H9 (cell line): ENCODE data around the gene UGT1A7. TPM values are rescaled to one million over a fixed set of nuclear protein-coding genes. Genes with fewer than 3 reads are reported as not detected.

Experiments used
- DNase-seq: peaks from one replicate; pipeline ENCODE4 v3.0.0-alpha.2; 2017
- H2AFZ ChIP-seq: one replicate; pipeline ENCODE4 v1.6.1; 2013; ENCODE audit warnings: mild to moderate bottlenecking, low read length, control low read depth, moderate library complexity
- H2AK5ac ChIP-seq: 2 replicates; pipeline ENCODE4 v1.6.1; 2013; ENCODE audit warnings: low read length, control low read depth, mixed read lengths; ENCODE audit not compliant: insufficient read length
- H2BK120ac ChIP-seq: one replicate; pipeline ENCODE4 v1.6.1; 2013; ENCODE audit warnings: low read depth, mild to moderate bottlenecking, low read length, control low read depth, inconsistent platforms; ENCODE audit not compliant: poor library complexity, severe bottlenecking
- H2BK12ac ChIP-seq: 2 replicates; pipeline ENCODE4 v1.6.1; 2013; ENCODE audit warnings: low read length, control low read depth, mixed read lengths, low read depth; ENCODE audit not compliant: insufficient read length
- H2BK15ac ChIP-seq: 2 replicates; pipeline ENCODE4 v1.6.1; 2013; ENCODE audit warnings: low read depth, low read length, control low read depth
- H2BK20ac ChIP-seq: one replicate; pipeline ENCODE4 v1.6.1; 2013; ENCODE audit warnings: low read depth, mild to moderate bottlenecking, low read length, control low read depth, inconsistent platforms; ENCODE audit not compliant: poor library complexity, severe bottlenecking
- H2BK5ac ChIP-seq: 2 replicates; pipeline ENCODE4 v1.6.1; 2013; ENCODE audit warnings: low read length, control low read depth, mixed read lengths; ENCODE audit not compliant: insufficient read length
- H3K14ac ChIP-seq: 2 replicates; pipeline ENCODE4 v1.6.1; 2013; ENCODE audit warnings: low read length, control low read depth; ENCODE audit not compliant: insufficient read depth
- H3K18ac ChIP-seq: 2 replicates; pipeline ENCODE4 v1.6.1; 2013; ENCODE audit warnings: low read depth, mild to moderate bottlenecking, mixed read lengths, low read length, control low read depth; ENCODE audit not compliant: insufficient read length
- H3K23ac ChIP-seq: 2 replicates; pipeline ENCODE4 v1.6.1; 2013; ENCODE audit warnings: low read length, control low read depth, mixed read lengths, low read depth; ENCODE audit not compliant: insufficient read length
- H3K23me2 ChIP-seq: 2 replicates; pipeline ENCODE4 v1.6.1; 2013; ENCODE audit warnings: low read depth, mild to moderate bottlenecking, mixed read lengths, low read length, control low read depth; ENCODE audit not compliant: insufficient read length, poor library complexity, severe bottlenecking
- H3K27ac ChIP-seq: 2 replicates; pipeline ENCODE4 v1.5.1; 2013; ENCODE audit warnings: low read length, control low read depth, mixed read lengths, low read depth; ENCODE audit not compliant: insufficient read length
- H3K27me3 ChIP-seq: 2 replicates; pipeline ENCODE4 v1.6.1; 2013; ENCODE audit warnings: low read length, control low read depth, inconsistent platforms; ENCODE audit not compliant: insufficient read depth
- H3K4ac ChIP-seq: 2 replicates; pipeline ENCODE4 v1.6.1; 2013; ENCODE audit warnings: low read depth, mild to moderate bottlenecking, control low read depth, inconsistent platforms, low read length, moderate library complexity
- H3K4me1 ChIP-seq: 2 replicates; pipeline ENCODE4 v1.6.1; 2013; ENCODE audit warnings: low read length, control low read depth, inconsistent platforms; ENCODE audit not compliant: insufficient read depth
- H3K4me2 ChIP-seq: 2 replicates; pipeline ENCODE4 v1.6.1; 2013; ENCODE audit warnings: low read length, control low read depth, mixed read lengths; ENCODE audit not compliant: insufficient read length, insufficient read depth
- H3K56ac ChIP-seq: 2 replicates; pipeline ENCODE4 v1.6.1; 2013; ENCODE audit warnings: low read depth, mild to moderate bottlenecking, mixed read lengths, low read length, control low read depth; ENCODE audit not compliant: insufficient read length
- H3K79me1 ChIP-seq: 2 replicates; pipeline ENCODE4 v1.6.1; 2013; ENCODE audit warnings: low read depth, mild to moderate bottlenecking, moderate library complexity, low read length, control low read depth, inconsistent platforms; ENCODE audit not compliant: insufficient read depth, poor library complexity, severe bottlenecking
- H3K79me2 ChIP-seq: 2 replicates; pipeline ENCODE4 v1.6.1; 2013; ENCODE audit warnings: low read length, control low read depth, inconsistent platforms; ENCODE audit not compliant: insufficient read depth
- H3K9ac ChIP-seq: 2 replicates; pipeline ENCODE4 v1.6.1; 2013; ENCODE audit warnings: low read length, control low read depth, mixed read lengths; ENCODE audit not compliant: insufficient read length; ENCODE audit errors: extremely low read depth
- H3K9me3 ChIP-seq: one replicate; pipeline ENCODE4 v1.6.1; 2013; ENCODE audit warnings: low read depth, low read length, inconsistent platforms; ENCODE audit not compliant: control insufficient read depth
- H3T11ph ChIP-seq: one replicate; pipeline ENCODE4 v1.6.1; 2013; ENCODE audit warnings: mild to moderate bottlenecking, low read length, control low read depth, inconsistent platforms
- H4K20me1 ChIP-seq: one replicate; pipeline ENCODE4 v1.6.1; 2013; ENCODE audit not compliant: control insufficient read depth, insufficient read length, insufficient read depth
- H4K5ac ChIP-seq: 2 replicates; pipeline ENCODE4 v1.6.1; 2013; ENCODE audit warnings: low read depth, mild to moderate bottlenecking, mixed read lengths, low read length, control low read depth; ENCODE audit not compliant: insufficient read length
- H4K8ac ChIP-seq: replicated peaks from 2 replicates; pipeline ENCODE4 v1.6.1; 2013; ENCODE audit warnings: low read length, control low read depth, mixed read lengths, low read depth; ENCODE audit not compliant: insufficient read length
- H4K91ac ChIP-seq: 2 replicates; pipeline ENCODE4 v1.6.1; 2013; ENCODE audit warnings: low read depth, mild to moderate bottlenecking, moderate library complexity, mixed read lengths, low read length, control low read depth; ENCODE audit not compliant: insufficient read length
- H3K27ac Mint-ChIP-seq, 3 experiments: 2 replicates in 2 of 3; 3 replicates in 1 of 3; pipeline ENCODE4 v1.8.0; 2020 to 2021; ENCODE audit warnings: mixed read lengths in 3 of 3, mild to moderate bottlenecking in 1 of 3, moderate library complexity in 1 of 3
- H3K27me3 Mint-ChIP-seq: 2 replicates; pipeline ENCODE4 v1.8.0; 2021; ENCODE audit warnings: low read depth, mild to moderate bottlenecking, moderate library complexity, mixed read lengths
- H3K36me3 Mint-ChIP-seq, 3 experiments: 2 replicates in 2 of 3; 3 replicates in 1 of 3; pipeline ENCODE4 v1.8.0; 2020 to 2021; ENCODE audit warnings: low read depth in 3 of 3, mixed read lengths in 3 of 3; ENCODE audit not compliant: insufficient read depth in 1 of 3
- H3K4me1 Mint-ChIP-seq, 2 experiments: 2 replicates each; pipeline ENCODE4 v1.8.0; 2020; ENCODE audit warnings: mixed read lengths in 2 of 2
- H3K4me3 Mint-ChIP-seq, 2 experiments: 2 replicates in 1 of 2; 3 replicates in 1 of 2; pipeline ENCODE4 v1.8.0; 2020 to 2021; ENCODE audit warnings: mild to moderate bottlenecking in 2 of 2, mixed read lengths in 2 of 2, moderate library complexity in 1 of 2
- H3K9me3 Mint-ChIP-seq, 2 experiments: 2 replicates in 1 of 2; 3 replicates in 1 of 2; pipeline ENCODE4 v1.8.0; 2020; ENCODE audit warnings: mild to moderate bottlenecking in 2 of 2, mixed read lengths in 2 of 2, moderate library complexity in 1 of 2
- WGBS: extraction: QIAGEN DNeasy Blood & Tissue Kit; methylation state at CpG from one replicate; pipeline ENCODE4 v1.1.7; 2013; ENCODE audit warnings: missing lambda C conversion rate, low lambda C conversion rate, mixed read lengths; ENCODE audit not compliant: insufficient read length; ENCODE audit errors: extremely low coverage; 5-methylcytosine and 5-hydroxymethylcytosine counted together
- total RNA-seq: library from RNA; stranded (reverse); gene quantifications from 2 replicates; pipeline ENCODE4 v1.2.1, GENCODE V29; 2021
- TF ChIP-seq, protein P1 (sequence below): fragments of 200-600 bp; sonication (generic); conservative IDR thresholded peaks from 3 replicates; pipeline ENCODE4 v1.8.0; 2021; ENCODE audit warnings: antibody characterized with exemption, mild to moderate bottlenecking

UGT1A7 gene
- total RNA-seq, 1 experiment from 2014 or later = not detected

DNA sequence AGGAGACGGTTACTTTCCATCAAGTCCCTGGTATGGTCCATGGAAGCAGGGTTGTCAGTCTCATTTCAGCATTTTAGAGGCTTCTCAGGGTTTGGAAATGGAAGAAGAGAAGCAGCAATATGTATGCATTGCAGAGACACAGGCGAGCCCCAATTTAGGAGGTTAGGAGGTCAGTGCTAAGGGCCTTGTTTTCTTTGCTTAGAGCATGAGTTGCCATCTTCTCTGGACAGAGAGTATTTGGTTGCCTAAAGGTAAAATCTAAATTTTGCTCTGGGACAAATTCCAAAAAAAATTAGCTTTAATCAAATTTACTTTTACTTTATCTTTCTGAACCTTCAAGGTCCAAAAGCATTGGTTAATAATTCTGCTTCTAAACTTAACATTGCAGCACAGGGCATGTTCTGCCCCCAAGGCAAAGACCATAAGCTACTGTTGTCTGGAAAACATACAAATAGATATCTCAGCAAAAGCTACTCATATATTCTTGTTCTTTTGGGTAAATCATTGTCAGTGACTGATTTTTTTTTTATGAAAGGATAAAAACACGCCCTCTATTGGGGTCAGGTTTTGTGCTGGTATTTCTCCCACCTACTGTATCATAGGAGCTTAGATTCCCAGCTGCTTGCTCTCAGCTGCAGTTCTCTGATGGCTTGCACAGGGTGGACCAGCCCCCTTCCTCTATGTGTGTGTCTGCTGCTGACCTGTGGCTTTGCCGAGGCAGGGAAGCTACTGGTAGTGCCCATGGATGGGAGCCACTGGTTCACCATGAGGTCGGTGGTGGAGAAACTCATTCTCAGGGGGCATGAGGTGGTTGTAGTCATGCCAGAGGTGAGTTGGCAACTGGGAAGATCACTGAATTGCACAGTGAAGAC, 10.2 kb upstream of the UGT1A7 start, which contains the start of gene UGT1A9:
Gene UGT1A9, plus strand, starts transcription at position 609 of the 872 bp plus-strand sequence. Its CDS starts 37 bp downstream, at position 646.
- Histone ChIP-seq H2AK5ac (no peak within 1 kb of the TSS), H2AFZ (no peak within 1 kb of the TSS), H3K27ac (no peak within 1 kb of the TSS), H3K56ac (no peak within 1 kb of the TSS), H4K5ac (no peak within 1 kb of the TSS), H2BK5ac (no peak within 1 kb of the TSS), H2BK12ac (no peak within 1 kb of the TSS), H3K4me1 (no peaks in the 10 kb centered on the region; the same call in 1 of the 2 replicates), H4K91ac (no peak within 1 kb of the TSS), H3K79me2 (no peaks in the 10 kb centered on the region), H3K23ac (no peak within 1 kb of the TSS), H3K79me1 (no peaks in the 10 kb centered on the region), H3K9me3 (no peaks in the 10 kb centered on the region), H2BK120ac (no peak within 1 kb of the TSS), H3K9ac (no peak within 1 kb of the TSS), H4K8ac (no peak within 1 kb of the TSS), H3T11ph (no peak within 1 kb of the TSS), H2BK15ac (no peak within 1 kb of the TSS), H3K23me2 (no peaks in the 10 kb centered on the region), H4K20me1 (no peaks in the 10 kb centered on the region), H3K4me2 (no peak within 1 kb of the TSS), H3K4ac (no peak within 1 kb of the TSS), H3K14ac (no peak within 1 kb of the TSS), H3K18ac (no peak within 1 kb of the TSS), H3K27me3 (no peaks in the 10 kb centered on the region), H2BK20ac (no peak within 1 kb of the TSS)
- Mint-ChIP-seq H3K9me3 (peaks cover 0 to 8% of the 10 kb centered on the region in 2 experiments; a peak in 2 of 5 replicates), H3K4me3 (no peak within 1 kb of the TSS), H3K4me1 (peaks cover 2 to 5% of the 10 kb centered on the region in 2 experiments; a peak in 3 of 4 replicates), H3K36me3 (no peaks in the 10 kb centered on the region), H3K27ac (no peak within 1 kb of the TSS; a peak in 1 of 7 replicates), H3K27me3 (peaks cover 13% of the 10 kb centered on the region)
- TF ChIP-seq, protein P1, sequence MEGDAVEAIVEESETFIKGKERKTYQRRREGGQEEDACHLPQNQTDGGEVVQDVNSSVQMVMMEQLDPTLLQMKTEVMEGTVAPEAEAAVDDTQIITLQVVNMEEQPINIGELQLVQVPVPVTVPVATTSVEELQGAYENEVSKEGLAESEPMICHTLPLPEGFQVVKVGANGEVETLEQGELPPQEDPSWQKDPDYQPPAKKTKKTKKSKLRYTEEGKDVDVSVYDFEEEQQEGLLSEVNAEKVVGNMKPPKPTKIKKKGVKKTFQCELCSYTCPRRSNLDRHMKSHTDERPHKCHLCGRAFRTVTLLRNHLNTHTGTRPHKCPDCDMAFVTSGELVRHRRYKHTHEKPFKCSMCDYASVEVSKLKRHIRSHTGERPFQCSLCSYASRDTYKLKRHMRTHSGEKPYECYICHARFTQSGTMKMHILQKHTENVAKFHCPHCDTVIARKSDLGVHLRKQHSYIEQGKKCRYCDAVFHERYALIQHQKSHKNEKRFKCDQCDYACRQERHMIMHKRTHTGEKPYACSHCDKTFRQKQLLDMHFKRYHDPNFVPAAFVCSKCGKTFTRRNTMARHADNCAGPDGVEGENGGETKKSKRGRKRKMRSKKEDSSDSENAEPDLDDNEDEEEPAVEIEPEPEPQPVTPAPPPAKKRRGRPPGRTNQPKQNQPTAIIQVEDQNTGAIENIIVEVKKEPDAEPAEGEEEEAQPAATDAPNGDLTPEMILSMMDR = no peak
- no CpG with 5 or more reads among the region's 5 CpGs for WGBS
- DNase-seq = no peak
